ENCODE results near the gene RFC1. TPM values are rescaled to one million over a fixed set of nuclear protein-coding genes. Genes with fewer than 3 reads are reported as not detected.
"Not testable (repeated sequence)": the region's sequence is repeated elsewhere in the genome, so short reads cannot be mapped to it uniquely, and the experiment has no call there.

Gene RFC1
- total and polyA plus RNA-seq, 2 donors (not counting 3 experiments of a cell fraction or from before 2014, with no cell fraction given), result 12.9 to 57.1 TPM

DNA sequence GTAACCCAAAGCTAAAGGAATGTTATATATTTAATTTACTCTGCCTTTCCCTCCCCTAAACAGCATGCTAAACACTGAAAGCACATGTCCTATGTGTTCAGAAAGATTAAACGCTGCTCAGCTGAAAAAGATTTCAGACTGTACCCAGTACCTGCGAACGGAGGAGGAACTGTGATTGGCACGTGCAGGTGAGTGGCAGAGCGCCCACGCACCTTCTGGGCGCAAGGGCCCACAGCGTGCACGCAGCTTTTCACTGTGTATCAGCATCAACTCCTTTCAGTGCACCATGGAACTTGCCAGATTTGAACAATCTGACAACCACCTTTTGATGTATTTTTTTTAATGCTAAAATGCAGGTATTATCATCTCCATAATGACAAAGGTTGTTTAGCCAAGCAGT lies 87.7 kb downstream of the RFC1 start:
- no peaks in the 10 kb centered on the region for H3K9me3 ChIP-seq (replicated peaks; ENCODE audit: control insufficient read depth, insufficient read depth, low read length)

DNA sequence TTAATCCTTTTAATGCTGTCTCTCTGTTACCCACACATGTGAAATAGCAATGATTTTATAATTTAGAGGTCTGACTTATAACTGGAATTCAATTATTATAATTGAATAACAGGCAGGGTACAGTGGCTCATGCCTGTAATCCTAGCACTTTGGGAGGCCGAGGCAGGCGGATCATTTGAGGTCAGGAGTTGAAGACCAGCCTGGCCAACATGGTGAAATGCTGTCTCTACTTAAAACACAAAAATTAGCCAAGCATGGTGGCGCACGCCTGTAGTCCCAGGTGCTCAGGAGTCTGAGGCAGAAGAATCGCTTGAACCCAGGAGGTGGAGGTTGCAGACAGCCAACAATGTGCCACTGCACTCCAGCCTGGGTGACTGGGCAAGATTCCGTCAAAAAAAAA lies 88.5 kb downstream of the RFC1 start:
- H3K79me2 ChIP-seq (ENCODE audit: control insufficient read depth, insufficient read depth, low read length); H4K20me1 ChIP-seq (replicated peaks; ENCODE audit: control insufficient read depth, extremely low read depth, insufficient read depth, low read length); H3K27me3 ChIP-seq (ENCODE audit: control insufficient read depth in 2 of 2, insufficient read depth in 2 of 2, low read length in 2 of 2); H3K9ac ChIP-seq (replicated peaks; ENCODE audit: extremely low read depth, insufficient read depth, low read length); intact Hi-C loops (cut with micrococcal nuclease); CTCF ChIA-PET; DNase-seq (ENCODE audit: low read depth, low spot score); H3K9me3 ChIP-seq (replicated peaks; ENCODE audit: control insufficient read depth, insufficient read depth, low read length); H3K4me1 ChIP-seq (ENCODE audit: control insufficient read depth, extremely low read depth, insufficient read depth, low read length); BruUV-seq (replicated peaks); dilution Hi-C loops (cut with MboI; ENCODE audit: extremely low pct_ligation_motif_present, low sequenced_read_pairs); H3K4me3 ChIP-seq (replicated peaks in 1 of 3; ENCODE audit: insufficient read depth in 1 of 3, low read depth in 1 of 3, low read length in 3 of 3); POLR2A ChIA-PET; FAIRE-seq; H3K27ac ChIP-seq (ENCODE audit: insufficient read depth, low read depth, low read length); H3K9me1 ChIP-seq (replicated peaks; ENCODE audit: control insufficient read depth, extremely low read depth, insufficient read depth, low read length); H3K4me2 ChIP-seq (ENCODE audit: insufficient read depth, low read length); H2AFZ ChIP-seq (ENCODE audit: low read depth, low read length): not testable (repeated sequence)
- H3K36me3 ChIP-seq (ENCODE audit: control insufficient read depth in 2 of 2, extremely low read depth in 1 of 2, insufficient read depth in 2 of 2, low read length in 2 of 2), result peaks cover 2 to 12% of the 10 kb centered on the region in 2 experiments

More for the DNA sequence above, 87.7 kb downstream of the RFC1 start:
- POLR2A ChIA-PET, result no interaction called here
- H3K79me2 ChIP-seq (ENCODE audit: control insufficient read depth, insufficient read depth, low read length), result no peaks in the 10 kb centered on the region
- H4K20me1 ChIP-seq (replicated peaks; ENCODE audit: control insufficient read depth, extremely low read depth, insufficient read depth, low read length), result no peaks in the 10 kb centered on the region
- no peak overlapping the region for H3K9ac ChIP-seq (replicated peaks; ENCODE audit: extremely low read depth, insufficient read depth, low read length)
- no peaks in the 10 kb centered on the region for H3K27me3 ChIP-seq (ENCODE audit: control insufficient read depth in 2 of 2, insufficient read depth in 2 of 2, low read length in 2 of 2)
- FAIRE-seq, result no peak
- H3K4me3 ChIP-seq (replicated peaks in 1 of 3; ENCODE audit: insufficient read depth in 1 of 3, low read depth in 1 of 3, low read length in 3 of 3), result no peak overlapping the region
- H3K27ac ChIP-seq (ENCODE audit: insufficient read depth, low read depth, low read length), result no peak overlapping the region
- TF ChIP-seq POLR2A (IDR thresholded peaks at IDR 0.05; ENCODE audit: low read depth, low read length) (no peak), EZH2 (IDR thresholded peaks at IDR 0.05; ENCODE audit: borderline replicate concordance, low read depth, low read length, severe bottlenecking) (no peak), MYC (IDR thresholded peaks at IDR 0.05; ENCODE audit: low read depth, low read length) (no peak)
- no peaks in the 10 kb centered on the region for H3K9me1 ChIP-seq (replicated peaks; ENCODE audit: control insufficient read depth, extremely low read depth, insufficient read depth, low read length)
- no peak overlapping the region for H3K4me2 ChIP-seq (ENCODE audit: insufficient read depth, low read length)
- intact Hi-C loops (cut with micrococcal nuclease) (no loop called here), dilution Hi-C loops (cut with MboI; ENCODE audit: extremely low pct_ligation_motif_present, low sequenced_read_pairs) (no loop called here)
- DNase-seq (ENCODE audit: low read depth, low spot score), result no peak
- no TSS peak for BruUV-seq (replicated peaks)
- CTCF ChIA-PET, result interaction anchor here (1.1 kb wide), 1 partner anchor 11 kb away, joined by 5 read pairs; no protein-coding TSS in a partner anchor
- no peak overlapping the region for H2AFZ ChIP-seq (ENCODE audit: low read depth, low read length)
- no peaks in the 10 kb centered on the region for H3K4me1 ChIP-seq (ENCODE audit: control insufficient read depth, extremely low read depth, insufficient read depth, low read length)
- H3K36me3 ChIP-seq (ENCODE audit: control insufficient read depth in 2 of 2, extremely low read depth in 1 of 2, insufficient read depth in 2 of 2, low read length in 2 of 2), result peaks cover 2 to 9% of the 10 kb centered on the region in 2 experiments

All from endothelial cell of umbilical vein (primary cell).